ENCODE results near the gene ARHGEF26.

ARHGEF26 gene

DNA sequence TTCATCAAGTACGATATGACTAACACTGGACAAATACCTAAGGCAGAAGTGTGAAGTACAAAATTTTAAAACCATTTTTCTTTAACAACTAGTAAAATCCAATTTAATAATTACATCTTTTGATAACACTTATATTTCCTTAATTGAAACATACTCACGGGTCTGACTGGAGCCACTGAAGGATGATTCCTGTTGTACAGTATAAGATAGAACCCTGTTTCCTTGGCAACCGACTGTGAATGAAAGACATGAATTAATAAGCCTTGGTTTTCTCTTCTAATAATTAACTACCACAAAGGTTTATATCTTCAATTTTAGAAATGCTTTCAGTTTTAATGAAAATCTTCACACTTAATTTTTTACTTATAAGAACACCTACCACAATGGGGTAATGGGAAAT is 183.7 kb downstream of the ARHGEF26 start:
- TF ChIP-seq CTCF (conservative IDR thresholded peaks at IDR 0.05), result no peak
- H3K27ac ChIP-seq, result no peak overlapping the region

GRCh38 chr3:154307363-154307762 is 186.2 kb downstream of the ARHGEF26 start:
- no peak overlapping the region for H3K27ac ChIP-seq
- TF ChIP-seq CTCF (conservative IDR thresholded peaks at IDR 0.05), result no peak

Data from VCaP (cell line).